RPMI7951 (cell line): Measurements from ENCODE around the gene ERMARD. TPM values are rescaled to one million over a fixed set of nuclear protein-coding genes. Genes with fewer than 3 reads are reported as not detected.

Source experiments
- DNase-seq: peaks from one replicate; pipeline ENCODE4 v3.0.0-alpha.2; 2012; ENCODE audit warnings: low read depth
- total RNA-seq: library from RNA; depleted of rRNA; stranded (reverse); fragments of >200 nt; shearing (Covaris generic); gene quantifications from 2 replicates; pipeline ENCODE4 v1.2.3, GENCODE V29; 2014; rRNA removed

Gene ERMARD
- total RNA-seq, 1 experiment from 2014 or later: 15.9 TPM

DNA sequence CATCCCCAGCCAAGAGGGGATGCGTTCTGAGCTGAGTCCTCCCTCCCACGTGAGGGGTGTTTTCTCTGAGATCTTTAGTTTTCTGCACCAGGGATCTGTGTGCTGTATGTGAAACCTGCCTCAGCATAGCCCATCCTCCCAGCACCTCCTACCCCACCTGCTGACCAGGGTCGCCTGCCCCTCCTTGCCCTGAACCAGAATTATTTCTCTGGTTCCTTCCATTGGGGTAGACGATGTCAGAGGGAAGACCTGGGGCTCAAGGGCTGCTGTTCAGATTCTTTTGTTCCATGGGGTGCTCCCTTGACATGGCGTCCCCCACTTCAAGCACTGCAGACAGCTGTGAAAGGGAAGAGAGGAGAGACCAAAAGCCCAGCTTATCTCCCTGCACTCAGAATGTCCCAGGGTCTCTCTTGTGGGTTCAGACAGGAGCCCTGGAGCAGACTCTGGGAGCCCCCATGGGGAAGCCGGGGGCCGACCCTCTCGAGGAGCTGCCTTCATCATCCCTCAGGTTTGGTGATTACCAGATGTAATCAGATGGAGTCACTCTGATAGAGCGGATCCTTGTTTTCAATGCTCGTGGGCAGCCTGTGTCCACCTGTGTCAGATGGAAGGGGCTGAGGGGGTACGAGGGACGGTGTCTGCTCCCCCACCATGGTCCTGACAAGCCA lies 74.3 kb downstream of the ERMARD start:
- no peak for DNase-seq

DNA sequence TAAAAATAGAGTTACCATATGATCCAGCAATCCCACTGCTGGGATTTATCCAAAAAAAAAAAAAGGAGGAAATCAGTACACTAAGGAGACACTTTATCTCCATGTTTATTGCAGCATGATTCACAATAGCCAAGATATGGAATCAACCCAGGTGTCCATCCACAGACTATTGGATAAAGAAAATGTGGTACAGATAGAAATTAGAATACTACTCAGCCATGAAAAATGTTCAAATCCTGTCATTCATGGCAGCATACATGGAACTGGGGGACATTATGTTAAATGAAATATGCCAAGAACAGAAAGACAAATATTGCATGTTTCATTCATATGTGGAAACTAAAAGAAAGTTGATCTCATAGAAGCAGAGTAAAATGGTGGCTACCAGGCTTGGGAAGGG lies 75.3 kb downstream of the ERMARD start:
- DNase-seq: no peak

- no peak for DNase-seq
These were observed 75.9 kb downstream of the ERMARD start for GRCh38 chr6:169827290-169827717.

DNA sequence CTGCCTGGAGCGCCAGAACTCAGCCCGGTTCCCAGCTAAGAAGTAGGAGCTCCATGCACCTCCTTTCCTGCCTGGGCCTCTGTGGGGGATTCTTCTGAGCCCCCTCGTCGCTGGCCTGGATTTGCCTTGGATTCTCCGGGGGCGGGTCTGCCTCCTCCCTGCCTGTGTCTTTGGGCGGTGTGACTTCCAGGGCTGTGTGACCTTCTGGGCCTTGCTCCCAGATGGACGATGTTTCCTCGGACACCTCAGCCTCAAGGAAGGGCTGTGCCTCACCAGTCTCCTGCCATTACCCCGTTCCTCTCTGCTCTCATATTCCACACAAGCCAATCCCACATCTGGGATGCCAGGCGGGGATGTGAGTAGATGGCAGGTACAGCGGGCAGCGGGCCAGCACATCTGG lies 76.8 kb downstream of the ERMARD start:
- DNase-seq: no peak

- no peak for DNase-seq
These were observed 78.4 kb downstream of the ERMARD start for GRCh38 chr6:169829786-169830185.

DNA sequence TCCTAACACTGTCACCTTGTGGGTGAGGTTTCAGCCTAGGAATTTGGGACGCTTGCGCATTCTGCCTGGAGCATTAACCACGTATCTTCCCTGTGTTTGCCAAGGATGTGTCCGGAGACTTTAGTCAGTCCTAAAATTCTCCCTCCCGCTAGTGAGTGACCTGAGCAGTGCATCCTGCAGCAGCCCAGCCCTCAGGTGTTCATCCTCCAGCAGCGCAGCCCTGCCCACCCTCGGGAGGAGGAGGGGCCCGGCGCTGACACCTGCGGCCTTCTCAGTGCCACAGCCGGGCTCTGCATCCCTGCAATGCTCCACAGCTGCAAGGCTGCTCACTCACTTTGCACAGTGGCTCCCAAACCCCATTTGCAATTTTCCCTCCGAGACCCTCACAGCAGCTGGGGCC lies 79.5 kb downstream of the ERMARD start:
- no peak for DNase-seq

Other genes with a start within 250 kb of the ERMARD start
- 9.3 and 12.3 TPM in 2 replicates for gene WDR27, start 49.6 kb upstream of the ERMARD start, total RNA-seq
- 47.7 and 55.5 TPM in 2 replicates for gene C6orf120, start 49.5 kb upstream of the ERMARD start, total RNA-seq
- 19.3 and 26.6 TPM in 2 replicates for gene PHF10, start 27.1 kb upstream of the ERMARD start, total RNA-seq
- 1.8 and 2.0 TPM in 2 replicates for gene DYNLT2, start 50 bp upstream of the ERMARD start, total RNA-seq